Kidney capillary endothelial cell (primary cell): ENCODE measurements around the gene BCAS3.
"Not testable (repeated sequence)": the region's sequence is repeated elsewhere in the genome, so short reads cannot be mapped to it uniquely, and the experiment has no call there.

Experiments used
- DNase-seq: peaks from one replicate; pipeline ENCODE4 v3.0.0-alpha.2; 2018; ENCODE audit warnings: low spot score

Gene BCAS3

GRCh38 chr17:60798576-60798975 lies 120.9 kb downstream of the BCAS3 start:
- DNase-seq: no peak

GRCh38 chr17:60802377-60802776 lies 124.7 kb downstream of the BCAS3 start:
- DNase-seq: no peak

GRCh38 chr17:60803059-60803458 lies 125.4 kb downstream of the BCAS3 start:
- no peak for DNase-seq

GRCh38 chr17:60804831-60805230 lies 127.2 kb downstream of the BCAS3 start:
- no peak for DNase-seq

GRCh38 chr17:60809421-60809820 lies 131.8 kb downstream of the BCAS3 start:
- DNase-seq: no peak

GRCh38 chr17:60814941-60815340 lies 137.3 kb downstream of the BCAS3 start:
- not testable (repeated sequence) for DNase-seq

- peak; percentile 19 for DNase-seq
Measured at GRCh38 chr17:60817192-60817591, 139.5 kb downstream of the BCAS3 start.

- no peak for DNase-seq
Measured at GRCh38 chr17:60819447-60820130, 141.9 kb downstream of the BCAS3 start.

GRCh38 chr17:60823515-60823914 lies 145.9 kb downstream of the BCAS3 start:
- no peak for DNase-seq

- no peak for DNase-seq
Measured at GRCh38 chr17:60825351-60825750, 147.7 kb downstream of the BCAS3 start.

- DNase-seq: no peak
Measured at GRCh38 chr17:60827943-60828342, 150.3 kb downstream of the BCAS3 start.

- DNase-seq: no peak
Measured at GRCh38 chr17:60832151-60832585, 154.5 kb downstream of the BCAS3 start.

- DNase-seq: no peak
Measured at GRCh38 chr17:60832631-60833030, 155.0 kb downstream of the BCAS3 start.

GRCh38 chr17:60840456-60840855 lies 162.8 kb downstream of the BCAS3 start:
- no peak for DNase-seq

GRCh38 chr17:60845012-60845411 lies 167.4 kb downstream of the BCAS3 start:
- no peak for DNase-seq

- no peak for DNase-seq
Measured at GRCh38 chr17:60846175-60846574, 168.5 kb downstream of the BCAS3 start.

GRCh38 chr17:60851181-60851580 lies 173.5 kb downstream of the BCAS3 start:
- DNase-seq: no peak

GRCh38 chr17:60857556-60858080 lies 180.0 kb downstream of the BCAS3 start:
- DNase-seq: no peak

- no peak for DNase-seq
Measured at GRCh38 chr17:60862482-60862881, 184.8 kb downstream of the BCAS3 start.

- no peak for DNase-seq
Measured at GRCh38 chr17:60863892-60864707, 186.4 kb downstream of the BCAS3 start.

GRCh38 chr17:60864708-60865005 lies 187.0 kb downstream of the BCAS3 start:
- no peak for DNase-seq

GRCh38 chr17:60874772-60875171 lies 197.1 kb downstream of the BCAS3 start:
- no peak for DNase-seq
